Loucy (cell line): ENCODE measurements around the gene MALAT1.
A peak's percentile ranks its signal among the peaks of the same experiment; 100 is the strongest.
"Not testable (repeated sequence)": the region's sequence is repeated elsewhere in the genome, so short reads cannot be mapped to it uniquely, and the experiment has no call there.

Experiments
- H2AFZ ChIP-seq: fragments of 200-600 bp; sonication (generic); 2 replicates; pipeline ENCODE4 v1.6.0; 2016; ENCODE audit warnings: antibody characterized with exemption, mild to moderate bottlenecking, low read length, moderate library complexity
- H3F3A ChIP-seq: fragments of 200-600 bp; 2 replicates; pipeline ENCODE4 v1.6.0; 2016; ENCODE audit warnings: antibody characterized with exemption, low read depth, mild to moderate bottlenecking
- H3K27me3 ChIP-seq: fragments of 200-600 bp; sonication (generic); 2 replicates; pipeline ENCODE4 v1.6.1; 2014; ENCODE audit warnings: low read length, mild to moderate bottlenecking; ENCODE audit not compliant: insufficient read depth, poor library complexity, severe bottlenecking
- H3K36me3 ChIP-seq: fragments of 200-600 bp; sonication (generic); 2 replicates; pipeline ENCODE4 v1.6.1; 2016; ENCODE audit warnings: low read length; ENCODE audit not compliant: insufficient read depth
- H3K4me1 ChIP-seq: fragments of 200-600 bp; sonication (generic); 2 replicates; pipeline ENCODE4 v1.5.1; 2014; ENCODE audit warnings: low read length, mild to moderate bottlenecking; ENCODE audit not compliant: insufficient read depth, poor library complexity, severe bottlenecking
- H3K4me2 ChIP-seq: fragments of 200-600 bp; sonication (generic); 2 replicates; pipeline ENCODE4 v1.6.0; 2014; ENCODE audit warnings: antibody characterized with exemption, low read length, low read depth, mild to moderate bottlenecking; ENCODE audit not compliant: poor library complexity, severe bottlenecking
- H3K4me3 ChIP-seq: fragments of 200-600 bp; sonication (generic); 2 replicates; pipeline ENCODE4 v1.5.1; 2014; ENCODE audit warnings: low read length, mild to moderate bottlenecking, mixed read lengths; ENCODE audit not compliant: poor library complexity, severe bottlenecking
- H3K79me2 ChIP-seq: fragments of 200-600 bp; sonication (generic); 2 replicates; pipeline ENCODE4 v1.6.1; 2014; ENCODE audit warnings: low read length; ENCODE audit not compliant: insufficient read depth
- H3K9ac ChIP-seq: fragments of 200-600 bp; sonication (generic); 2 replicates; pipeline ENCODE4 v1.6.0; 2014; ENCODE audit warnings: mild to moderate bottlenecking, low read depth, low read length, moderate library complexity; ENCODE audit not compliant: poor library complexity, severe bottlenecking
- H3K9me2 ChIP-seq: fragments of 200-600 bp; sonication (generic); replicated peaks from 2 replicates; pipeline ENCODE4 v1.6.1; 2016; ENCODE audit warnings: low read depth, low read length, mixed read lengths
- H3K9me3 ChIP-seq: fragments of 200-600 bp; sonication (generic); 2 replicates; pipeline ENCODE4 v1.6.1; 2014; ENCODE audit warnings: mild to moderate bottlenecking, antibody characterized with exemption, low read length, low read depth; ENCODE audit not compliant: insufficient read depth
- H4K20me1 ChIP-seq: fragments of 200-600 bp; sonication (generic); 2 replicates; pipeline ENCODE4 v1.6.0; 2014; ENCODE audit warnings: antibody characterized with exemption, low read length, mild to moderate bottlenecking; ENCODE audit not compliant: insufficient read depth, poor library complexity, severe bottlenecking
- CTCF ChIP-seq: fragments of 200-600 bp; sonication (generic); conservative IDR thresholded peaks from 2 replicates; pipeline ENCODE4 v1.5.1; 2014; ENCODE audit warnings: mild to moderate bottlenecking, antibody characterized with exemption, low read length
- EZH2phosphoT487 ChIP-seq: fragments of 200-600 bp; IDR thresholded peaks from 2 replicates; pipeline ENCODE4 v1.6.1; 2018; ENCODE audit warnings: antibody characterized with exemption, mild to moderate bottlenecking, moderate library complexity, borderline replicate concordance

Gene MALAT1

GRCh38 chr11:65498977-65499712 is at the start of gene MALAT1:
TSS of gene MALAT1 (plus strand) at chr11:65499045.
- peaks cover 50% of the 10 kb centered on the region for H4K20me1 ChIP-seq
- H3K4me2 ChIP-seq: peak within 1 kb of the TSS; percentile 98
- H3F3A ChIP-seq: peaks cover 37% of the 10 kb centered on the region
- peak within 1 kb of the TSS; percentile 100 for H3K9ac ChIP-seq
- H3K9me2 ChIP-seq: no peaks in the 10 kb centered on the region
- H3K79me2 ChIP-seq: peaks cover 82% of the 10 kb centered on the region
- no peaks in the 10 kb centered on the region for H3K9me3 ChIP-seq
- H3K4me1 ChIP-seq: peaks cover 40% of the 10 kb centered on the region
- H2AFZ ChIP-seq: no peak within 1 kb of the TSS
- TF ChIP-seq CTCF (no peak), EZH2phosphoT487 (no peak)
- peaks cover 40% of the 10 kb centered on the region for H3K36me3 ChIP-seq
- peak within 1 kb of the TSS; percentile 95 for H3K4me3 ChIP-seq
- H3K27me3 ChIP-seq: peaks cover 50% of the 10 kb centered on the region

- H4K20me1 ChIP-seq, H2AFZ ChIP-seq, H3K9me3 ChIP-seq, H3K9me2 ChIP-seq, H3F3A ChIP-seq, H3K4me3 ChIP-seq, H3K9ac ChIP-seq, H3K4me2 ChIP-seq, H3K36me3 ChIP-seq, H3K27me3 ChIP-seq: not testable (repeated sequence)
- H3K4me1 ChIP-seq: peaks cover 22% of the 10 kb centered on the region
- H3K79me2 ChIP-seq: peaks cover 10% of the 10 kb centered on the region; the same call in 1 of the 2 replicates
Observed at GRCh38 chr11:65451301-65451700, 47.5 kb upstream of the MALAT1 start.

- H3K27me3 ChIP-seq, H3K9me3 ChIP-seq, H3K36me3 ChIP-seq, H3K9ac ChIP-seq, H3K4me3 ChIP-seq, H3F3A ChIP-seq, H2AFZ ChIP-seq, H4K20me1 ChIP-seq, H3K9me2 ChIP-seq, H3K4me2 ChIP-seq: not testable (repeated sequence)
- H3K4me1 ChIP-seq: peaks cover 26% of the 10 kb centered on the region
- H3K79me2 ChIP-seq: peaks cover 11% of the 10 kb centered on the region; the same call in 1 of the 2 replicates
Observed at GRCh38 chr11:65452259-65452658, 46.6 kb upstream of the MALAT1 start.

GRCh38 chr11:65452806-65453490 is 45.9 kb upstream of the MALAT1 start:
- Histone ChIP-seq H4K20me1 (no peaks in the 10 kb centered on the region), H3K4me1 (peaks cover 26% of the 10 kb centered on the region), H3K9me3 (no peaks in the 10 kb centered on the region), H3K9ac (no peak overlapping the region), H3K9me2 (no peaks in the 10 kb centered on the region), H3K36me3 (no peaks in the 10 kb centered on the region), H3K4me2 (no peak overlapping the region), H2AFZ (no peak overlapping the region), H3K4me3 (no peak overlapping the region), H3K27me3 (no peaks in the 10 kb centered on the region), H3K79me2 (peaks cover 11% of the 10 kb centered on the region; the same call in 1 of the 2 replicates), H3F3A (no peaks in the 10 kb centered on the region)
- TF ChIP-seq CTCF (no peak), EZH2phosphoT487 (no peak)
